Myocyte (in vitro differentiated cells): Measurements from ENCODE around the gene TM2D3. TPM values are rescaled to one million over a fixed set of nuclear protein-coding genes. Genes with fewer than 3 reads are reported as not detected.

Experiments used
- DNase-seq: peaks from one replicate; pipeline ENCODE4 v3.0.0-alpha.2; 2012; ENCODE audit warnings: low read depth
- polyA plus RNA-seq: library from polyadenylated mRNA; unstranded; fragments of >200 nt; gene quantifications from one replicate; pipeline ENCODE4 v1.2.1, GENCODE V29; 2012; ENCODE audit warnings: missing spikeins
- total RNA-seq: library from RNA; depleted of rRNA; stranded (reverse); fragments of >200 nt; gene quantifications from 2 replicates; pipeline ENCODE4 v1.2.3, GENCODE V29; 2014

The TM2D3 gene
- total RNA-seq: 39.4 and 51.5 TPM in 2 replicates
- polyA plus RNA-seq: 49.2 TPM

- peak; percentile 93 for DNase-seq
These were observed at the start of gene TM2D3 for GRCh38 chr15:101652098-101652785. TM2D3 (minus strand) TSS chr15:101652381; CDS start chr15:101652361, 20 bp downstream.

DNA sequence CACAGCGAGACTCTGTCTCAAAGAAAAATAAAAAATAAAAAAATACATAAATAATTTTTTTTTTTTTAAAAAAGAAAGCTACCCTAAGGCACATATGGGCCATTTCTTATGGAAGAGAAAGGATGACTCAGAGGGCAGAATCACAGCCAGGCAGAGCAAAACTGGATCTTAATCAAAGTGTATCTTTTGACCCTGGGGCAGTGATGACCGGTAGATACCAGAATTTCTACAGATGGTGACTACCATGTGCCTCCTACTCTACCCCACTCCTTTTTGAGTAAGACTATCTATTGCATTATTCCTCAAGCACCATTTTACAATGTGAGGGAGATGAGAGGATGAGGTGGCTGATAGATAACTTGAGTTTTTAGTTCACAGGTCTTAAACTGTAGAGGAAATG, 46.1 kb upstream of the TM2D3 start:
- DNase-seq: no peak

DNA sequence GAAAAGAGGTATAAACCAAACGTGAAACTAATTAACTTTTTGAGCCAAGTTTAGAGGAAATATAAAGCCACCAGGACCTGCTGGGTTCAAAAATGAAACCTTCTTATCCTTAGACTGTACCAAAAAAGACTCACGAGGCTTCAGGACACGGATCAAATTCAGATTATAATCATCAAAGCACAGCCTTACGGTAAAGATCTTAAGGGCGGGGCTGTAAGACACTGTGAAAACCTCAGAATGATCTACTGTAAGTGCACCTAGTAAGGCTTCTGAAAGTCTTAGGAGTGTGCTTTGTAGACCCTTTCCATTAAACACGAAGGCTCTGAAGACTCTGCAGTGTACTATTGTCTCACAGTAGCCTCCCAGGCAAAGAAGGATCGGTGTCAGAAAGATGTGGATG, 45.3 kb upstream of the TM2D3 start:
- DNase-seq: no peak

DNA sequence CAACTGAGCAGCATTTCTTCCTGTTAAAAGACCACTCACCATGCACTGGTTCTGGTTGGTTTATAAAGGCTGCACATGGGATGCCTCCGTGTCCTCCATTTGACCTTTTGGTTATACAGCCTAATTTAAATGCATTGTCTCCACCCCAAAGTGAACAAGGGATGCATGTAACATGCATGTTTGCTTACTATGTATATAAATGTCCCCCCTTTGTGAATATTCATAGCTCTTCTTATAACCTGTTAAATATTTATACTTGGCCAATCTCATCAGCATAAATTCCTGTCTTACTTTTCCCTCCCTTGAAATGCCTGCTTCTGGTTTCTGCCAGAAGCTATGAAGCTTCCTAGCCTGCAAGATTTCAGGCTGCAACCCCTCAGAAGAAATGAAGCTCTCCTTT, 44.6 kb upstream of the TM2D3 start:
- DNase-seq: no peak

DNA sequence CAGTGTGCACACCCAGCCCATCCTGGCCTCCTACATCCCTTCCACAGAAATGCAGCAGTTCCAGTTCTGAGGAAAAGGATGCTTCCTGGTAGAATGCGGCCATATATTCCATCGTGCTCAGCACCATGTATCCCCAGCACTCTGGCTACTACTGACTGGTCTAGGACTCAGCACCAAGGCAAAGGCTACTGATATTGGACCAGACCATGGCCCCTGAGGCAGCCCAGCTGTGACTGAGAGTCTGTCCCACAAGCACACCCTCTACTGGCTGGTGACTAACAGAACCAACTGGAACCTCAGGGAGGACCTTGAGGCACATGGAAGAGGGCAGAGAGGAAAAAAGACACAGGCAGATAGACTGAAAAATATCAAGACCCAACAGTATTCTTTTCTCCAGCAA, 42.1 kb upstream of the TM2D3 start:
- DNase-seq: peak; percentile 14

- DNase-seq: no peak
These were observed 40.8 kb upstream of the TM2D3 start for GRCh38 chr15:101692801-101693598.

DNA sequence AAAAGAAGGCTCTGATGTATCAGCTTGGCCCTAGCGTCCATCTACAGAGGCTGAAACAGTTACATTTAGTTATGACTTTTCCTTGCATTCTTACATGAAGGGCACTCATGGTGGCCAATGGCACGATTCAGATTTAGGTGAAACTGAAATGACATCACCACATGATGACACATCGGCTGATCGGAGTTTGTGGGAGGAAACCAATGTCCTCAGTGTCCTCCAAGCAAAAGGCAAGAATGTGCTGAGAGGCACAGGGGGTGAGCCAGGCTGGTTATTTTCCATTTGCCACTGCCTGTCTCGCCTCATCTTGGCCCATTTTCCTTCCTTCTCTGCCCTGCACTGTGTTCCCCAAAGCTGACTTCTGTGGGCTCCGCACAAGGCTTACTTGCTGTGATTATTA, 37.7 kb upstream of the TM2D3 start:
- peak; percentile 40 for DNase-seq

- DNase-seq: no peak
These were observed 34.5 kb upstream of the TM2D3 start for GRCh38 chr15:101686718-101687117.

DNA sequence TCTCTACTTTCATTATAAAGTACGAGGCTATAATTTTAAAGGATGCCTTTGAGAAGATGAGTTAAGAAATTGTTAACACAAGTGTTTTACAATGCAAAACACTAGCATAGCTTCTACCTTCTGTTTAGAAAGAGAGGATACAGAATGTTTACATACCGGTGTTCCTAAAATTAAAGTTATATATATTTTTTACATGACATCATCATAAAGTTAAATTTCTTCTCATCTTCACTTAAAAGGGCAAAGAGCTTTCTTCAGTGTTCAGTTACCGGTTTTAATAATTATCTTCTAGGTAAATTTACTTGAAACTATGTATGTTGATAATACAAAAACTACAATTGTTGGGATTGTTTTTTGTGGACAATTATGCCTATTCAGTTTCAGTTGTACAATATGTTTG, 32.7 kb upstream of the TM2D3 start:
- no peak for DNase-seq

- peak; percentile 59 for DNase-seq
These were observed 32.2 kb upstream of the TM2D3 start for GRCh38 chr15:101684384-101684783.

DNA sequence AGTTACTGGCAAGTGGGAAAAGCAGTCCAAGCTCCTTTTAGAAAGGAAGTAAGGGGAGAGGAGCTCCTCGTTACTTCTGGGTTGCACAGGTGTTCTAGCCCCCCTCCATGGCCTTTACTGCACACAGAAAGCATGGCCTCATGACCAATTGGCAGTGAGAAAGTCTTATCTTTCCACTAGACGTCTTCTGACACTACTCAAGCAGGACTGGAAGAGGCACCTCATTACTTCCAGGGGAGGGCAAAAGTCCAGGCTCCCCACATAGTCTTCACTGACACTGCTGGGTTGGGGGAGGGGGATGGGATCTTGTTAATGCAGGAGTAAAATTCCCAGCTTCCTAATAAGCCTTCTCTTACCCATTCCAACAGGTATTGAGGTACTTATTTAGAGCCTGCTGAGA, 27.6 kb upstream of the TM2D3 start:
- no peak for DNase-seq

- peak; percentile 21 for DNase-seq
These were observed 24.7 kb upstream of the TM2D3 start for GRCh38 chr15:101676921-101677329.

DNA sequence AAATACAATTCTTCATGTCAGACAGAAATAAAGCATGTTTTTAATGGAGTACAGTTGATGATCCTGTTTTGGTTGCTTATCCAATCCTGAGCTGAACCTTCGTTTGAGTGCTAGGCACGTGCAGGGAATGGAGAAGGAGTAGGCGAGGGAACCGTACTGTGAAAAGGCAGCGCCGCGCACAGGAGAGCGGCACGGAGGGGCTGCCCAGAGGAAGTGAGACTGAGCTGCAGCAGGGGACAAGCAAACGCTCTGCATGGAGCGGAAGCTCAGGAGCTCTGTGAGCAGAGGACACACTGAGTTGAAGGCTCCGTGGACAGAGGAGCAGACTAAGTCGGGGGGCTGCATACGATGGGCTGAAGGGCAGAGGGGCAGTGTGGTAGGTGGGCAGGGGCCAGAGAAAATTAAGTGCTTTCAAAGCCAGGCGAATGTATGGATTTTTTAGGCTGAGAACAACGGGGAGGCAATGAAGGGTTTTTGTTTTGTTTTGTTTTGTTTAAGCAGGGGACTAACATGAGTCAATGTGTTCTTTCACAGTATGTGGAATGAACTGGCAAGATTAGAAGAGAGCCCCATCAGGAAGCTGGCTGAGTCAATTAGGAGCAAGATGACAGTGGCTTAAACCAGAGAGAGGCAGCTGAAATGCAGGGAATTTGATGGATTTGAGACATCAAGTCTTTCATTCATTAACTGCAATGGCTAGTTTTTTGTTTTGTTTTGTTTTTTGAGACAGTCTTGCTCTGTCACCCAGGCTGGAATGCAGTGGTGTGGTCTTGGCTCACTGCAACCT, 23.8 kb upstream of the TM2D3 start:
- peak; percentile 10 for DNase-seq

GRCh38 chr15:101675015-101675414, 22.8 kb upstream of the TM2D3 start:
- DNase-seq: no peak

- no peak for DNase-seq
These were observed 20.1 kb upstream of the TM2D3 start for GRCh38 chr15:101672298-101672697.

GRCh38 chr15:101669744-101670143, 17.6 kb upstream of the TM2D3 start:
- DNase-seq: no peak

DNA sequence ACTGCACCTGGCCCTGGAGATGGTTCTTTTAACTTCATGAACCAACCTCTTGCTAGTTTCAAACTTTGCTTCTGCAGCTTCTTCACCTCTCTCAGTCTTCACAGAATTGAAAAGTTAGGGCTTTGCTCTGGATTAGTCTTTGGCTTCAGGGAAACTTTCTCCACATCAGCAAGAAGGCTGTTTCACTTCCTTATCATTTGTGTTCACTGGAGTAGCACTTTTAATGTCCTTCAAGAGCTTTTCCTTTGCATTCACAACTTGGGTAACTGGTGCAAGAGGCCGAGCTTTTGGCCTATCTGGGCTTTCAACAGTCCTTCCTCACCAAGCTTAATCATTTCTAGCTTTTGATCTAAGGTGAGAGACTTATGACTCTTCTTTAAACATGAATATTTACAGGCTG, 15.7 kb upstream of the TM2D3 start:
- no peak for DNase-seq

DNA sequence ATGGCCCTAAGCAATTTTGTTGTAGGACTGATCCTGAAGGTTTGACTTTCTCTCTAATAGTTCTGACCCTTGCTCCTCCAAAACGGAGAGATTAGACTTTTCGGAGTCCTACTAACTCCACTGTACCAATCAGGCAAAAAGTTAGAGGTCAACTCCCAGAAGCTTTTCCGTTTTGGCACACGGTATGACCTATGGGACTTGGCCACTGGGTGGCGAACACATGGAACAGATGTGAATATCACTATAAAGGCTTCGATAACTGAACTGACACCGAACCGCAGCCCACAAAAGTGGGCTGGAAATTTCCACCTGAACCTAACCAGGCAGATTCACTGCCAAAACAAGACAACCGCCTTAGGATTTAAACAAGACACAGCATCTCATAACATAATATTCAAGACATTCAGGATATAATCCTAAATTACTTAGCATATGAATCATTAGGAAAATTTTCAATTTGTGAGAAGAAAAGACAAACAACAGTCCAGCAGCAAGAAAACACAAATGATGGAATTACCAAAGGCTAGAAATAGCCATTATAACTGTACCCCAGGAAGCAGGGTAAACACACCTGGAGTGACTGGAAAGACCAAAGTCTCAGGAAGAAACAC, 12.2 kb upstream of the TM2D3 start:
- no peak for DNase-seq

DNA sequence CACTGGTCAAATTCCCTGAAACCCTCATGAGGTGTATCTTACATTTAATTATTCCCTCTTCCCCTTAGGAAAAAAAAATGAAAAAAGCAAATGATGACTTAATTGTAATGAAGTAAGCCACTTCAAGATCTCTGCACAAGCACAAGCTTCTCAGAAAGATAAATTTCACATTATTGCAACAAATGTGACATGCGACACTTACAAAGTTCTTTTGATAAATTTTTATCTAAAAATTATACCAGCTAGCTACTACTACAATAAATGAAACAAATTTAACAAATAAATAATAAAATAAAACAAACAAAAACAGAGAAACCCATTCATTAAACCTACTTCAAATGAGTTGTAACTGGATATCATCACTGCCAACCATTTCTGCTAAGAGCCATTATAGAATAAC, 10.0 kb upstream of the TM2D3 start:
- DNase-seq: no peak

DNA sequence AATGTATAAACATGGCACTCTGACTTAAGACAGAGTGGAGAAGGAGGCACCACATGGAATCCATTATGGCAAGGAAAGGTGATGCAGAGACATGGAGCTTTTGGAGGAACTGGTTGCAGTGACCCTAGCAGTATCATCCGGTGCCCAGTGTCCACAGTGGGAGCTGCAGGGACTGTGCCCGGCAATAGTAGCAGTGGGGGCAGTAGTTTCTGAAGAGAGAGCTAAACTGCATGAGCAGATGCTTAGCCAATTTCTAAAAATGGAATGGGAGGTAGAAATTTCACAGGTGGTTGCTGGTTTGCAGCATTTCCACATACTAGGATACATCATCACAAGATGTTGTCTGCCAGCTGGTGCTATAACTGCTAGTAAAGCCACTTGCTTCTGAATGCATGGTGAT, 7.8 kb upstream of the TM2D3 start:
- no peak for DNase-seq

DNA sequence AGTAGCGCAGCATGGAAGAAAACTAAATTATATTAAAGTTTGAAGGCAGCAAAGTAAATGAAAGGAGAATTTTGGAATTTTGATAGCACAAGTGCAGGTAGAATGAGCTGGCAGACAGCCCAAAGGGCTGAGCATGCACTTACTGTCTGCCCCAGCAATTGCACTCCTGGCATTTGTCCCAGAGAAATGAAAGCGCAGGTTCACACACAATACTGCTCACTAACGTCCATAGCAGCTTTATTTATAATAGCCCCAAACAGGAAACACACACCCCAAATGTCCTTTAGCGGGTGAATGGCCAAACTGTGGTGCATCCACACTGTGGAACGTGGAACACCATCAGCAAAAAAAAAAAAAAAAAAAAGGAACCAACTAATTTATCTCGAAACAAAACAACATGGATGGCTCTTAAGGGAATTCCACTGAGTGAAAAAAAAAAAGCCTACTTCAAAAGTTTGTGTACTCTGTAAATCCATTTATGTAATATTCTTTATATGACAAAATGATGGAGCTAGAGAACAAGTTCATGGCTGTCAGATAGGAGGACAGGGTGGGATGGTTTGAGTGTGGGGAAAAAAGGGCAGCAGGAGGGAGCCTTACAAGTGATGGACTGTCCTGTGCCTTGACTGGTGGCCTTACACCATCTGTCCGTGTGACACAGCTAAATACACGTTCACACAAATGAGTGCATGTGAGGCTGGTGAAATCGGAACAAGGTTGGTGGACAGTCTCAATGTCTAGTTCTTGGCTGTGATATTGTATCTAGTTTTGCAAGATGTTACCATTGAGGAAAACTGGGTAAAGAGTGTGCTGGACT, 6.0 kb upstream of the TM2D3 start:
- no peak for DNase-seq
